ENCODE measurements around the gene RFFL.

Gene RFFL

DNA sequence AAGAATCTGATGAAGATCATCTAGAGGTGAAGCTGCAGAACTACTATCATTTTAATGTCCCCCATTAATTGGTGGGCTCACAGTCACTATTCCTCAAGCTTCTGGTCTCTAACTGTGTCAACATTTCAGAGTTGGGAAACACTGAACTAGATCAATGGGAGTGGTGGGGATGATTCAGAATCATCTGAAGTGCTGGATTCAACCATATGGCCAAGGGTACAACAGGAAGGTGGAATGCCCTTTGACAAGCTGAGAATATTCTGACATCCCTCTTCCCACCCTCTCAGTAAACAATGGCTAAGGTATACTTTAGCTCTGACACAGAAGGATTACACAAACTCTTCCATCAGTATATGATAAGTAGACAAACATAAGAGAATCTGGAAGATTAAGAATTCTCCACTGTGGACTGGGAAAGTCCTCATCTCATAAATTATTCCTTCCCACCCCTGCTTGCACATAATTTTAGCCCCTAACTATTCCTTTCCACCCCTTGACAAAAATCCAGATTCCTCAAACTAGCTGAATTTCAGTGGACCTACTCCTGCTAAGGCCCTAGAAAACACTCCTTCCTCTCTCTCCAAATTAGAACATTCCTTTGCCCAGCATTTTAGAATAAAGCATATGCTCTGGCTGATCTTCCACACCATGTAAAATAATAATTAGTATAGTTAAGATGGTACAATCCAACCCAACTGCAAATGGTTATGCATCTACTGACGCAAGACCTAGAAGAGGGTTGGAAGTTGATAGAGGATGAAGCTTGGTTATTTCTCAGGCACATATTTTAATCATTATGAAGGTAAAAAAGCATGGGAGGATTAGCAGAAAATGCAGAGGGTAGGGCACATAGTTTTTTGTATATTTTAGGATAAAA lies 16.3 kb upstream of the RFFL start:
- no peak for DNase-seq

DNA sequence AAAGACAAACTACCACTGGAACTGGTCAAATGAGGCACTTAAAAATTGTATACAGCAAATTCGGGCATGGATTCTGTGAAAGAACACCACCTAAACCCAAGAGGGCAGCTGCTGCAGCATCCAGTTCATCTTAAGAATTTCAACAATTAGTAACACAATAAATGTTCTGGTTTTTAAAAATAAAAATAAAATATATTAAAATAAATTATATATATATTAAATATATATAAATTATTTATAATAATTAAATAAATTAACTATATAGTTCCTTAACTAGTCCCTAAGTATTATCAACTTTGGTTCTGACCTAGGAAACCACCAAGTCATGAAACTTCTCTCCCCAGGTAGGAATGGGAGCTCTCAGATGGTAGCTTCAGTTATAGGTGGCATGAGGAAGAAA lies 13.4 kb upstream of the RFFL start:
- no peak for DNase-seq

DNA sequence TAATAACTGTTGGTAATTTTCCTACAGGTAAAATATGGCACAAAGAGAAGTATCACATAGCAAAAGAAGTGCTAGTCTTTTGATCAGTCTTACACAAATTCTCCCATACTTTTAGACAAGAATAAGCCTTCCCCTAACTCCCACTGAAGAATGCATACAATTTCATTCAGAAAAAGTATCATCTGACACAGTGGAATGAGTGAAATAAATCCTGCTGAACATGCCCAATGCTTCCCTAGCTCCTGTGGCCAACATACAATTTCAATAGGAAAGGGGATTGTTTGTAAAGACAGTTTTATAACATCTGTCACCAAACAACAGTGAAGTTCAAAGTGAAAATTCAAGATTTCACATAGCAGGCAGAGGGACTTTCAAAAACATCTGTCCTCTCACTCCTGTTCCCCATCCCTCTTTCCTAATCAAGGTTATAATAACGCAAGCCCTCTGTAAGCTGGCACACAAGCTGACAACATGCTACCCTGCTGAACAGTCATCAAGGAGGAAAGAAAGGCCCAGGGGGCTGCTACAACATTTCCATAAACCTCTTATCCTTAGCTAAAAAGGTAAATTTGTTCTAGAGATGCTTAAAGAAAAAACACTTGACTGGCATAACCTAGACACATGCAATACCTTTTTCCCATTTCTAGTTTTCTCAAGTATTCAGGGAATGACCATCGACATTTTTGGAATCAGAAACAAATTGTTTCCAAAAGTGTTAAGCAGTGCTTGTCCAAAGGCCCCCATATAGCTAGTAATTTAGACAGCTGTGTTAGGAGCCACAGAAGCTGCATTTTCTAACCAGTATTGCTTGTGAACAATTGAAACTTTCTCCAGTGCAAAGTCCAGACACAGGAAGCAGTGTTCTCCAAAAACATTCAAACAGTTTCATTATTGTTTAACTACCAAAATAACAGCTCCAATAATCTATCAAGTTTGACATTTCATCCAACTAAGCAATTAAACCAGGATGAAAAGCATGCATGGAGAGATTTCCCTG lies 11.5 kb upstream of the RFFL start:
- no peak for DNase-seq

DNA sequence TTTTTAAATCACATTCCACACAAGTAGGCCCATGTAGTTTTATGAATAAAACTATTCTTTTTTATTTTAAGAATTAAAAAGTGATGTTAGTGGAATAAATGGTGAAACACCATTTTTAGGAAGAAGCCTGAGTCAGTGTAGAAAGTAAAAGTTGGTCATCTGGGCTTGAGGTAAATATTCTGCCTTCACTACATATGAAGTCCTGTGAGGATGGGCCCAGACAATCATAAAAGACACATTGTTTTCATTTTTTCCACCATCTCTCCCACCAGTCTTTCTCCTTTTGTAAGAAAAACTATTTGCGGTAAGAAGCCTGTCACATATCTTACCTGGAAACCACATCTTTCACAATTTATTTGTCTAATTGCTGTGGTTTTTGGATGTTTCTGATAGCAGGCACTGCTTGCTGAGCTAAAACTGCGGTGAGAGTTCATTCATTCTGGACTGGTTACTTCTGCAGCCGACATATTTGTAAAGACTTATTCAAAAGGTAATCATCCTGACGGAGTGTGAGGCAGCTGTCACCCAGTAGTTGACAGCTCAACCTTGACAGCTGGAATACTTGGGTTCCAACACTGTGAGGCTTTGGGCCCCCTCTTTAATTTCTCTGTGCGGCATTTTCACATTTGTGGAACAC lies 10.6 kb upstream of the RFFL start:
- peak in 1 of 2 donors; percentile 49 for DNase-seq

DNA sequence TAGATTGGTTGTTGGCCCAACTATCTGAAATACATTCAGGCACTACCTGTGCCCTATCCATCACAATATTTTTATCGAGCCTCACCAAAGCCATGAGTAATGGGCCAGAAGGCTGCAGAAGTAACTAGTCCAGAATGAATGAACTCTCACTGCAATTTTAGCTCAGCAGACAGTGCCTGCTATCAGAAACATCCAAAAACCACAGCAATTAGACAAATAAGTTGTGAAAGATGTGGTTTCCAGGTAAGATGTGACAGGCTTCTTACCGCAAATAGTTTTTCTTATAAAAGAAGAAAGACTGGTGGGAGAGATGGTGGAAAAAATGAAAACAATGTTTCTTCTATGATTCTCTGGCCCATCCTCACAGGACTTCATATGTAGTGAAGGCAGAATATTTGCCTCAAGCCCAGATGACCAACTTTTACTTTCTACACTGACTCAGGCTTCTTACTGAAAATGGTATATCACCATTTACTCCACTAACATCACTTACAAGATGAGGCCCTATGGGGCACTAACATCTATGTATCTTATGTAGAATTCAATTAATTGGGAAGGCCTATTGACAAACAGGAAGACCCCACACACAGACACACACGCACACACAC lies 9.8 kb upstream of the RFFL start:
- peak in 1 of 2 donors; percentile 59 for DNase-seq

- no peak for DNase-seq
Observed at GRCh38 chr17:35069311-35069710, 5.8 kb upstream of the RFFL start.

- no peak for DNase-seq
Observed at GRCh38 chr17:35068249-35068648, 4.7 kb upstream of the RFFL start.

DNA sequence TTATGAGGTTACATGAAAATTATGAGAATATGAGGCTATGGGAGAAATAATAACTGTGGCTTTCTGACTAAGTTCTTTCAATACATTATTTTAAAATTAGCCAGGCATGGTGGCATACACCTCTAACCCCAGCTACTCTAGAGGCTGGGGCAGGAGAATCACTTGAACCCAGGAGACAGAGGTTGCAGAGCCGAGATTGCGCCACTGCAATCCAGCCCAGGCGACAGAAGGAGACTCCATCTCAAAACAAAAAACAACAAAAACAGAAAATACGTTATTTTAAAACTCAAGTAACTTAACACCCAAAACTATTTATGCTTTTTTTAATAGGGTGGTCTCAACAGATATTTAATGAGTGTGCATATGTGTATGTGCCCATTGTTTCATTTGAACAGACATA lies 2.4 kb upstream of the RFFL start:
- no peak for DNase-seq

DNA sequence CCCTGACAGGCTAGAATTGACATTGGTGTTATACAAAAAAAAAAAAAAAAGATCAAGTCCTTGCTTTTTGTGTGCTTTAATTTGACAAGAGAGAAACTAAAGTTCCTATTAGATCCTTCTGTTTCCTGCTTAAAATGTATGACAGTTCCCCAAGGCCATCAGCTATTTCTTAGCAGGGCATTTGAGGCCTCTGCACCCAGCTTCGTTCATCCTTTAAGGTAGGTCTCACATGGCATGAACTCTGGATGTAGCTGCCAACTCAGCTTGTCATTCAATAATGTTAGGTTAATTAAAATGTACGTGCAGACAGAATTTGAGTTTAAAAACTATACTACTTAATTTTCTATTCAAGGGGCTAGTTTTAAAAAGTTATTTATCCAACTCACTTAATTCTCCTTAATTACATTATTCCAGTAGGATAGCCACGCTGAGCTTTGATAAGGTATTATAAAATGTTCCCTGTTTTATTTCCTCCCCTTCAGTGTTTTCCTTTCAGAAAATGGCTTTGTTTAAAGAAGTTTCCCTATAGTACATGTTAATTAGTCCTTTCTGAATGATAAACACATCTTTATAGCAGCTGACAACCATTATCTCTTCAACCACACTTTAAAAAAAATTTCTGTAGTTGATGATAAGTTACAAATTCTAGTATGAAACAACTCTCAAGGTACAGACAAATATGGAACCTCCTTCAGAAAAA lies 1.2 kb upstream of the RFFL start:
- DNase-seq, result no peak

GRCh38 chr17:35062308-35062707 lies 1.2 kb downstream of the RFFL start:
- no peak for DNase-seq

- no peak for DNase-seq
Observed at GRCh38 chr17:35057332-35057915, 6.1 kb downstream of the RFFL start.

DNA sequence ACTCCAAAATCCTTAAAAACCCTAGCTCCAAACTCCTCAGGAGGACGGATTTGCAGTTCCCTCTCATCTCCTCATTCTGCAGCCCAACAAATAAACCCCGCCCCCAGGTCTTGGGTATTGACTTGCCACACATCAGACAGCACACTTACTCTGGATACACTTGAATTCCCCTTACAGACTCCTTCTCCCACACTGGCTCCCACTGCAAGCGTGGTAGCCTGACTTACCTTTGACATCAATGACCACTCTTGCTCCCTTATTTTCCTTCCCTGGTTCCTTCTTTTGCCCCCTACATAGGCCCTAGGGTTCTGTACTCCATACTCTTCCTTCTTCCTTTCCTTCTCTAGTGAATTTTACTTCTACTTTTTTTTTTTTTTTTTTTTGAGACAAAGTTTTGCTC lies 7.5 kb downstream of the RFFL start:
- DNase-seq, result no peak

DNA sequence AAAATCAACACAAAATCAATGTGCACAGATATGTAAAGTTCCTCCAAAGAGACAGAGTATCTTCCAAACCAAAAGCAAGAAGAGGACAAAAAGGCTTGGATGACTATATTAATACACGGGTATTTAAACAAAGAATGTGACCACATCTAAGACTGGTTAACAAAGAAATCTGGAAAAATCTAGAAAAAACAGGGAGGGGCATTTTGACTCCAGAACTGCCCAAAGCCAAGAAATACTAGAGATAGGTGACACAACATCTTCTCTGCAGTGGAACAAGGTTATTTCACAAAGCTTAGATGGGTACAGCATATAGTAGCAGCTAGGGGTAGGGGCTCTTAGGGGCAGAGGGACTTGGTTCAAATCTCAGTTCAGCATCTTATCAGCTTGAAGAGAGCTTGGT lies 10.3 kb downstream of the RFFL start:
- no peak for DNase-seq

GRCh38 chr17:35052780-35053179 lies 10.7 kb downstream of the RFFL start:
- no peak for DNase-seq

DNA sequence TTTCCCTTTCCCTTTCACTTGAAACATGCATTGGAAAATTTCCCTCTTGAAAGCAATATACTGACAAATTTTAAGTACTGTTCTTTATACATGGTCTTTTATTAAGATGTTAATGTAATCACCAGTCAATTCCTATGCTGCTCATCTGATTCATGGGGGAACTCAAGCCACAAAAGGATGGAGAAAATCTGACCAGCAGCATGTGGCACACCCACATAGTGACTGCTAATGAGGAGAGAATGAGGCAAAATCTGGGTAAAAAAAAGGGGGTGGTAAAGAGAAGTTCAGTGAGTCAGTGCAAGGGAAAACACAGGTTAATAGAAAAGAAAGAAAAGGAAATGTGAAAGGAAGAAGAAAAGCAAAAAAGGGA lies 11.3 kb downstream of the RFFL start:
- DNase-seq, result no peak

- DNase-seq, result peak in 1 of 2 donors; percentile 41
Observed at GRCh38 chr17:35051579-35052240, 11.8 kb downstream of the RFFL start.

DNA sequence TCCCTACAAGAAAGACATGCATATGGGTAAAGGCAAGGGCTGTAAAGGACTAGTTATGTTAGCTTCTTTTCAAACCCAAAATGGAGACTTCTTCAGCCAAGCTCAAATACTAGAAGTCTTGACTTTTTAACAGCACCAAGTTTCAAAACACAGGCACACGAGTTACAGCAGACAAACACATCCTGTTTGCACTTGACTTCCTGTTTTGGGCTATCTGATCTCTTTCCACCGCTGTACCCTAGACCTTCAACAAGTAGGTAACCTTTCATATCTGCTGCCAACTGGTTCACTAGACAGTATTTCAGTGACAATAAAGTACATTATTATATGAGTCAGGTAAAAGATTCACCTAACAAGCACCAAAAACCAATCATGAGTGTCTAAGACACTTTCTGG lies 12.3 kb downstream of the RFFL start:
- peak; percentile 59 to 79 for DNase-seq

DNA sequence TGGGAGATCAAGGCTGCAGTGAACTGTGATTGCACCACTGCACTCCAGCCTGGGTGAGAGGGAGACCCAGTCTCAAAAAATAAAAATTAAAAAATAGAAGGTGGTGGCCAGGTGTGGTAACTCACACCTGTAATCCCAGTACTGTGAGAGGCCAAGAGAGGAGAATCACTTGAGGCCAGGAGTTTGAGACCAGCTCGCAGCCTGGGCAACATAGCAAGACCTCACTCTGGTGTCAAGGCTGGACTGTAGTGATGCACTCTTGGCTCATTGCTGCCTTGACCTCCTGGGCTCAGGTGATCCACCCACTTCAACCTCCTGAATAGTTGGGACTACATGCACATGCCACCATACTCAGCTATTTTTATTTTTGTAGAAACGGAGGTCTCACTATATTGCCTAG lies 13.3 kb downstream of the RFFL start:
- DNase-seq, result no peak

- no peak for DNase-seq
Observed at GRCh38 chr17:35048685-35049379, 14.7 kb downstream of the RFFL start.

- DNase-seq, result peak; percentile 52 to 81
Observed at GRCh38 chr17:35046740-35047283, 16.7 kb downstream of the RFFL start.

All from CD4-positive, alpha-beta T cell treated with Interferon alpha-2 for 1 hour (primary cell).